GM19035 (cell line): Measurements from ENCODE around the gene CLEC19A.
"Not testable (repeated sequence)": the region's sequence is repeated elsewhere in the genome, so short reads cannot be mapped to it uniquely, and the experiment has no call there.

ENCODE experiments used
- ATAC-seq: cut with Tn5 transposase; IDR thresholded peaks from one replicate; pipeline ENCODE4 v1.9.1; 2021; ENCODE audit not compliant: unreplicated experiment

The CLEC19A gene

DNA sequence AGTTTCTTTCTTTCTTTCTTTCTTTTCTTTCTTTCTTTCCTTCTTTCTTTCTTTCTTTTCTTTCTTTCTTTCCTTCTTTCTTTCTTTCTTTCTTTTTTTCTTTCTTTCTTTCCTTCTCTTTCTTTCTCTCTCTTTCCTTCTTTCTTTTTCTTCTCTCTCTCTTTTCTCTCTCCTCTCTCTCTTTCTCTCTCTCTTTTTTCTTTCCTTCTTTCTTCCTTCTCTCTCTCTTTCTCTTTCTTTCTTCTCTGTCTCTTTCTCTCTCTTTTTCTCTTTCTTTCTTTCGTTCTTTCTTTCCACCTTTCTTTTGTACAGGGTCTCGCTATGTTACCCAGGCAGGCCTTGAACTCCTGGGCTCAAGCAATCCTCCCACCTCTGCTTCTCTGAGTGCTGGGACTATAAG is 35.7 kb downstream of the CLEC19A start:
- ATAC-seq, result not testable (repeated sequence)

DNA sequence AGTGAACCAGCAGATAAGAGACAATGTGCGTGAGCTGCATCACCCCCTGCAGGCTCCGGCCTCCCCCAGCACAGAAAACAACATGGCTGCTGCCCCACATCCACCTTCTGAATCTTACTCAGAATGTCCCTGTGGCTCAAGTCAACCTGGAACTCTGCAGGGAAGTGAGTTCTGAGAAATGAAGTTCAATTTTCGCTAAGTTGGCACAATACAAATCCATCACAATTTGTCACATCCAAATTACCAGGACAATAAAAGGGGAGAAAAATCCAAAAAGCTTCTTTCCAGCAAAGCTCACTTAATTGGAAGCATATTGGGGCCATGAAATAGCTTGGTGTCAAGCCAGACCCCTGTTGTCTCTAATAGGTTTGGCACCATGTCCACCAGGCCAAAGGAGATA is 38.1 kb downstream of the CLEC19A start:
- ATAC-seq, result no peak

DNA sequence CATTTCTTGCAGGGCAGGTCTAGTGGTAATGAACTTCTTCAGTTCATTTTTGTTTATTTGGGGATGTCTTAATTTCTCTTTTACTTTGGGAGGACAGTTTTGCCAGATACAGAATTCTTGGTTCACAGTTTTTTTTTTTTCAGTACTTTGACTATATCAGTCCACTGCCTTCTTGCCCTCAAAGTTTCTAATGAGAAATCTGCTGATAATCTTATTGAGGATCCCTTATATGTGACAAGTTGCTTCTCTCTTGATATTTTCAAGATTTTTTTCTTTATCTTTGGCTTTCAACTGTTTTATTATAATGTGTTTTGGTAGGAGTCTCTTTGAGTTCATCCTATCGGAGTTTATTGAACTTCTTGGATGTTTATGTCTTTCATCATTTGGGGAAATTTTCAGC is 42.8 kb downstream of the CLEC19A start:
- ATAC-seq, result no peak

DNA sequence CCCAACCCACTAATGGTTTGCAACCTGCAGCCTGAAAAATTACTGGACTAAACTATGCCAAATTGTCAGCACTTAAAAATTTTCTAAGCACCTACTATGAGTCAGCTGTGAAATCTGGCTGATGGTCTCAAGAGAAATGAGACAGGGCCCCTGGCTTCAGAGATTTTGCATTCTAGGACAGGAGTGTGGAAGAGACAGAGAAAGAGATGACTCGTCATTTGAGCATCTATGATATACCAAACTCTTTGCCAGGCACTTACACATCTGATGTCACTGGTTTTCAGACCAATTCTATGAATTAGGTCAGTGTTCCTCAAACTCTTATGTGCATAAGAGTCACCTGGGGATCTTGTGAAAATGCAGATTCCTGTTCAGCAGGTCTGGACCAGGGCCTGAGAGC is 44.4 kb downstream of the CLEC19A start:
- no peak for ATAC-seq

DNA sequence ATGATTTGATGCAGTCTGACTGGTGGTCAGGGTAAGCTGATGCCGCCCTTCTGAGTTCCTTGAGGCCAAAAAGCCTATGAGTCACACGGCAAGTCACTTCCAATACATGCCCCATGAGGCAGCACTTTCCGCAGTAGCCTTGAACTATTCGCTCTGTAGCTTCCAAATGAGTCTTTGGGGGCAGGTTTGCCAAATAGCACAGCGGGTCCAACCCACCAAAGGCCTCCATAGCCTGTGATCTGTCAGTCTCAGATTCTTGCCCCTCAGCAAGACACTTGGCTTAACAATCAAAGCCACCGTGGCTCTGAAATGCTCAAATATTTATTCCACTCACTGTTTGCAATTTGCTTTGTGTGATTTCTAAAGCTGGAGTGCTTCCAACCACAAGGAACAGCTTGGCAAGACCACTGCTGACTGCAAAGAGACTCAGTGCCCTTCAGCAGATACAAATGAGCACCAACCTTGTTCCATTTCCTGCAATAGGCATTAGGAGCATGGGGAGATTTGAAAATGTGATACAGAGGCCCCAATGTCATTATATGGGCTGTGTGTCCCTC is 45.4 kb downstream of the CLEC19A start:
- no peak for ATAC-seq

DNA sequence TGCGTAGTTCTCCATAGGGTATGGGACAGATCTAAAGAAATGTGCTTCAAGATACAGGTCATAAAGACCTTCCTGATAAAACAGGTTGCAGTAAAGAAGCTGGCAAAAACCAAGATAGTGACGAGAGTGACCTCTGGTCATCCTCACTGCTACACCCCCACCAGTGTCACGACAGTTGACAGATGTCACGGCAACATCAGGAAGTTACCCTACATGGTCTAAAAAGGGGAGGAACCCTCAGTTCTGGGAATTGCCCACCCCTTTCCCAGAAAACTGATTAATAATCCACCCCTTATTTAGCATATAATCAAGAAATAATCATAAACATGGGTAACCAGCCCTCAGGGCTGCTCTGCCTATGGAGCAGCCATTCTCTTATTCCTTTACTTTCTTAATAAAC is 46.3 kb downstream of the CLEC19A start:
- no peak for ATAC-seq

DNA sequence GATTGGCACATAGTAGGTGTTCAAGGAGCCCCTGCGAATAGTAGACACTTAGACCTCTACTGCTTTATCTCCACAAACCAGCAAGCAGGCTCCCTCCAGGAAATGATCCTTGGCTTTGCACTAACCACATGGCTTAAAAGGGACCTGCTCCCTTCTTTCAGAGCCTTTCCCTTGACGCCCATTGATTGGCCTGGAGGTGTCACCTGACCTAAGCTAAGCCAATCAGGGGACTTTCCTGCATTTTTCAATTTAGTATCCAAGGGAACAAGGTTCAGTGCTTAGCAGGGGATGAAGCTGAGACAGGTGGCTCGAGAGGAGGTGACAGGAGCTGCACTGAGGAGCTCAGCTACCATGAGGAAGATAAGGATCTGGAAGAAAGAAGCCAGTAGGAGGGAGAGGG is 52.8 kb downstream of the CLEC19A start:
- no peak for ATAC-seq

DNA sequence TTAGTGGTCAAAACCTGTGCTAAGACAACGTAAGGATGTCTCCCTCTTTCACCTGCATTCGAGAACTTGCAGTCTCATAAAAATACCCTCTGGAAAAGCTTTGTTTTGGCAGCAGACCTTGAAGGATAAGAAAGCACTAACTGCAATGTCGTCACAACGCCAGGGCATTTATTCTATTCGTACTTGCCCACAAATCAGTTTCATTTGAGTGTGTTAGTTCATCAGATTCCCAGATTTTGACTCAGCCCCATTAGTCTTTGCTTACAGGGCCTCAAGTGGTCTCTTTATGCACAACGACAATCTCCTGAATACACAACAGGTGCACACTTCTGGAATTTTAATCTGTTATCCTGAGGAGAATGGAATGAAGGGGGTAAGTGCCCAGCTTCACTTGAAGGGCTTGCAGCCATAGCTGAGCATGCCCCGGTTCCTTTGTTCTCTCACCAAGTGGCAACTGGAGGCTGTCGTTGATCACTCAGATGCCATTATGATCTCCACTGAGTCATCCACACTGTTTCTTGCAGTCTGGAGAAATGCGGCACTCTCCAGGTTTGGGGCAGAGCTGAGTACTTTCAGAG is 58.8 kb downstream of the CLEC19A start:
- no peak for ATAC-seq

DNA sequence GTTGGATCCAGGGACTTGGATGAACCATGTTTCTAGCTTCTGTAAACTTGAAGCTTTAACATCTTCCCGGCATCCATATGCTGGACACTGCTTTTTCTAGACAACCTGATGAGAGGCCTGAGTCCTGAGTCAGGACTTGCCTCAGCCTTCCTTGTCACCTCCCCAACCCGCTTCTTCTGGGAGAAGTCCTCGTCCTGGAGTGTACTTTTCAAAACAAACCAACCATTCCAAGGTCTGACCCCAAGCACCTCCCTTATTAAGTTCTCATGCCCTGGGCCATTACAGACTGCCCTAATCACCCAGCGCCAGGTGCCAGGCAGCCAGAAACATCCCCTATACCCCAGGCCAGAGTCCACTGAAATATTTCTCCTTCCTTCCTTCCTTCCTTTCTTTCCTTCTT is 59.4 kb downstream of the CLEC19A start:
- no peak for ATAC-seq

DNA sequence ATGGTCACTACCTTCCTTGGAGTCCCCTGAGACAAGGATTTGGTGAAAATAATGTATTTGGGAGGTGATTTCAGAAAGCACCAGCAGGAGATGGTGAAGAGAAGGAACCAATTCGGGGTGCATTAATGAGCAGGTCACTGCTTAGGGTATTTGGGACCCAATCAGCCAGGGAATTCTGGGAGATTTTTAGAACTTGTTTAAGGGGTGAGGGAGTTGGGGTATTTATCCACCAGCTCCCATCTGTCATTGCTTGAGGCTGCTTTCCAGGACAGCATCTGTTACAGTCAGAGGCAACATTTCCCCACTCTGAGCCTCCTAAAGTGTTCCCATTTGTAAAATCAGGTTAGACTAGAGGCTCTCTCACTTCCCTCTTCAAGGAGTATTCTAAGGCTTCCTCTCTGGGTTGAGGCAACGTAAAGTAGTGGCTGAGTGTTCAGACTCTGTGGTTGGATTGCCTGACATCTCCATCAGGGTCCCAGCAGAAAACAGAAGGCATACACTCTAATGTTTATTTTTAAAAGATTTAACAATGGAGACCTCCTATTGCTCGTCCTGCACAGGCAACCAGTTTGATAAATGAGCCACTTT is 60.9 kb downstream of the CLEC19A start:
- ATAC-seq, result no peak

DNA sequence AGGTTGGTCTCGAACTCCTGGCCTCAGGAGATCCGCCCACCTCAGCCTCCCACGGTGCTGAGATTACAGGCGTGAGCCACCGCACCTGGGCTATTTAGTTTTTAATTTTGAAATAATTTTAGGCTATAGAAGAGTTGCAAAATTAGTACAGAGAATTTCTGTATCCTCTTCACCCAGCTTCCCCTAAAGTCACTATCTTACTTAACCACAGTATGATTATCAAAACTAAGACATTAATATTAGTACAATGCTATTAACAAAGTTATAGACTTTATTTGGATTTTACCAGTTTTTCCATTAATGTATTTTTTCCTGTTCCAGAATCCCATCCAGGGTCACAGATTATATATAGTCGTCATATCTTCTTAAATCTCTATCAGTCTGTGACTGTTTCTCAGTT is 62.6 kb downstream of the CLEC19A start:
- ATAC-seq, result no peak

DNA sequence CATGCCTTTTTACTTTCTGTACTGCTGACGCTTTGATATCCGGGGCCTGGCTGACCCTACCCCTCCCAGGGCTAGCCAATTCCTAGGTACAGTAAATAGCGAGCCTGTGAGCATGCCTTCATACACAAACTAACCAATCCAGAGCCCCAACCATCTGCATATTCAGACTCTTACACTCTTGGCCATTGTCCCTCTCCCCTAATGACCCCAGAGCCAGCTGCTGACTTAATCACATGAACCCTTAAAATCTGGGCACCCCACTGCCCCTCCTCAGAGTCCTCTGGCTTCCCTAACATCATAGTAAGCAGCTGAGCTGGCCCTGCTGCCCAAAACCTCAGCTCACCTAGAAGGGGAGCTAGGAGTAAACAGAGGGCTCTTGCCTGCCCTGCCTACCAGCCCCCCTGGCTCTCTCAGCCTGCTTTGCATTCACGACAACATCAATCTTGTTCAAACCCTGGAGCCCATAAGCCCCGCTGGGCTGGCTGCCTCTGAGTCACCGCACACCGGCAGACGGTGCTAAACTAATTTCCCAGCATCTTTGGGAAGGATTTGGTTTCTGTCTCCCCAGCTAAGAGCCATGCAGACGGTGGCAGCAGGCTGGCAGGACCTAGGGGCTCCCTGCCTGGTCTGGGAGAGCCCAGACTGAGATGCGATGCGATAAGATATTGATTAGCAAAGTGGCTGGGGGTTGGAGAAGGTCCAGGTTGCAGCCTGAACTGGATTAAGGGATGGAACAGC is 63.2 kb downstream of the CLEC19A start:
- ATAC-seq, result no peak

DNA sequence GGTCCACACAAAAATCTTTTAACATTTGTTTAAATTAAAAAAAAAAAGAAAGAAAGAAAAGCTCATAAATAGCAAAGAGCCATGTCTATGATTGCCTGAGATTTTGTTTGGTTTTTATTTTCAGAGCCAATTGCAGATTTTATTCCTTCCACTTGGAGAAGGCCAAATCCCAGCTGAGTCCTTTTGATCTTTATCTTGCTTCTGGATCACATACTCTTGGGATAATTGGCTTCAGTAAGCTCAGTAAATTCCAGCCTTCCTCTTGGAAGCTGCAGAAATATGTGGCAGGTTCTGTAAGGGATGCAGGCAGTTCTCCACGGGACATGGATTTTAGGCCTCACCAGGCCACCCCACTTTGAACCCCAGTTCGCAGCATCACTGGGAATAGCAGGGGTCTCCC is 68.8 kb downstream of the CLEC19A start:
- ATAC-seq, result no peak

DNA sequence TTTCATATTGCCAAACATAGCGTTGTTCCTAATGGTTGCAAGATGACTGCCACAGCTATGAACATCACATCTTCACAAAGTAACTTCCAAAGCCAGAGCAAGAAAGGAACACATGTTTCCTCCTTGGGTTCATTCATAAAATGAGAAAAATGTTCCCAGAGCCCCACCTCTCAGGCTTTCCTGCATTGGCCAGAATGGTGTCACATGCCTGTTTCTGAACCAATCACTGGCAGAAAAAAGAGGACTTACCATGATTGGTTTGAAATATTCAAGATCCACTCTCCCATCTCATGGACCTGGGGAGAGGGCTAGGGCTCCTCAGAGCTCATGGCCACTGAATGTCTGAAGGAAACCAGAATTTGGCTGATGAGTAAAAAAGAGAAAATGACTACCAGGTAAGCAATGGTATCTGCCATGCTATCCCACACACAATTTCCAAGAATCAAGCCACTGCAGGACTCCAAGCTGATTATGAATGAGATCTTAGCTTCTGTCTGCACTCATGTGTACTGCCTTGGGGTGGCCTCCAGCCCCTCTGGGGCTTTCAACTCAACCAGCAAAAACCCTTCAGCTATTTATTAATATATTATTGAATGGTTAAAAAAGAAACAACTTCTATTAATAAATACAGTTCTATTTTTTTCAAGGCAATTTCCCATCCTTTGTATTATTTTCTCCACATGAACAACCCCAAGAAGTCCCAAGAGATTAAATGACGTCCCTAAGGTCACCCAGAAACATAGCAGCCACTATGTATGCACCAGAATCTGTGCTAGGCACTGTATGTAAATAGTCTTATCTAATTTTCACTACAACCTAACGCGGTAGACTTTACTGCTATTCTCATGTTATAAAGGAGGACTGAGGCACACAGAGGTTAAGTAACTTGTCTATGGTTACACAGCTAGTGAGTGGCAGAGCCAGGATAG is 70.8 kb downstream of the CLEC19A start:
- ATAC-seq, result no peak

DNA sequence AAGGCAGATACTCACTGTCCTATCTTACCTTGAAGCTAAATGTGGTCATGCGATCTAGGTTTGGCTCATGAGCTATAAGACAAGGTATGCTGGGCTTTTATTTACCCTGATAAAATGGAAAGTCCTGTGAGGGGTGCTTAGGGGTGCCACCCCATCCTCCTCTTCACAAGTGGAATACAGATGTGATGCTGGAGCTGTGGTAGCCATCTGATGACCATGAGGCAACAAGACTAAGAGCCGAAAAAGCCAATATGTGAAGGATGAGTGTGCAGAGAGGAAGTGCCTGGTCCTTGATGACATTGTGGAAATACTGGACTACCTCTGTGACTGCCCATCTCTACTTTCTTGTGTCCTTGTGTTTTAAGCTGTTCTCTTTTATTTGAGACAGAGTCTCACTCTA is 74.0 kb downstream of the CLEC19A start:
- ATAC-seq, result no peak
